ENCODE results near the gene SORCS2.

GRCh38 chr4:7744142-7744804, 551.9 kb downstream of the SORCS2 start:
- no peak for TF ChIP-seq CTCF (IDR thresholded peaks at IDR 0.05)
- no peak for TF ChIP-seq POLR2A (IDR thresholded peaks at IDR 0.05)
- no peak for TF ChIP-seq POLR2AphosphoS5 (IDR thresholded peaks at IDR 0.05)
- TF ChIP-seq EP300 (IDR thresholded peaks at IDR 0.05; ENCODE audit: low read depth), result no peak
